GM19043 (cell line): Measurements from ENCODE around the gene GPR17.
A peak's percentile ranks its signal among the peaks of the same experiment; 100 is the strongest.

Source experiments
- ATAC-seq: cut with Tn5 transposase; IDR thresholded peaks from one replicate; pipeline ENCODE4 v1.9.1; 2021; ENCODE audit warnings: low read depth; ENCODE audit not compliant: unreplicated experiment

Gene GPR17

DNA sequence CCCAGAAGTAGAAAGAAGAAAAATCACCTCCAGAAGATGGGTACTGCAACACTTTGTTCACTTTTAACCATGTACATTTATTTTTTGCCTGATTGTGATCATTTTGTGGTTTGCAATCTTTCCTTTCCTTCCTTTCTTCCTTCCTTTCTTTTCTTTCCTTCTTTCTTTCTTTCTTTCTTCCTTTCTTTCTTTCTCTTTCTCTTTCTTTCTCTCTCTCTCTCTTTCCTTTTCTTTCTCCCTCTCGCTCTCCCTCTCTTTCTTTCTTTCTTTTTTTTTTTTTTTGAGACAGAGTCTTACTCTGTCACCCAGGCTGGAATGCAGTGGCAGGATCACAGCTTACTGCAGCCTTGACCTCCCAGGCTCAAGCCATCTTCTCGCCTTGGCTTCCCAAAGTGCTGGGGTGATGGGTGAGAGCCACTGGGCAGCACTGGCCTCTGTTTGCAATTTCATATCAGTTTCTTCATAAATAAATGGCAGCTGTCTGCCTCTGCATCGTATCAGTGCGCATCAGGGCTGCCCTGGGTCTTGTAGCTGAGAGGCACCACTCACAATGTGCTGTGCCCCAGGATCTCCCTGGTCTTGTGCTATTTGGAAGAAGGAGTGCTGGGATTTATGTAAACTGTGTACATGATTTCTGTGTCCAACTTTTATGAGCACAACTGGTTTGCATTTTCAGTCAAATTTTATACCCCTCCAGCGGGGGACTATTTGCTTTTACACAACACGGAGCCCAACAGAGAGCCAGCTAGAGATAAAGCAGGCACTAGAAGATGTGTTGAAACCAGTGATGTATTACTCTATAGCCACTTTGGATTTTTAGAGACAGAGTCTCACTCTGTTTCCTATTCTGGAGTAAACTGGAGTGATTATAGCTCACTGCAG is 36.3 kb downstream of the GPR17 start:
- no peak for ATAC-seq

DNA sequence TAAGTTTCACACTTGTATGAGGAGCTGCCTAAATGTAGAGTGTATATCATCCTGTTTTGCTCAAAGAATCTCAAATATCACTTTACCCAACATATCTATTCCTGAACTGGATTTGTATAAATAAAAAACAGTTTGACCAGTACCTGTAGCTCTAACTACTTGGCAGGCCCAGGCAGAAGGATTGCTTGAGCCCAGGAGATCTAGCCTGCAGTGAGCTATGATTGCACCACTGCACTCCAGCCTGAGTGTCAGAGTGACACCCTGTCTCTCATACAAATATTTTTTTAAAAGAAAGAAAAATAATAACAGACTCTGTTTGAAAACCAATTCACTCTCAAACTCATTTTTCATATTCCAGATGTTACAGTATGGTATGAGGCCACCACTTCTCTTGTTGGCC is 37.1 kb downstream of the GPR17 start:
- ATAC-seq: no peak

DNA sequence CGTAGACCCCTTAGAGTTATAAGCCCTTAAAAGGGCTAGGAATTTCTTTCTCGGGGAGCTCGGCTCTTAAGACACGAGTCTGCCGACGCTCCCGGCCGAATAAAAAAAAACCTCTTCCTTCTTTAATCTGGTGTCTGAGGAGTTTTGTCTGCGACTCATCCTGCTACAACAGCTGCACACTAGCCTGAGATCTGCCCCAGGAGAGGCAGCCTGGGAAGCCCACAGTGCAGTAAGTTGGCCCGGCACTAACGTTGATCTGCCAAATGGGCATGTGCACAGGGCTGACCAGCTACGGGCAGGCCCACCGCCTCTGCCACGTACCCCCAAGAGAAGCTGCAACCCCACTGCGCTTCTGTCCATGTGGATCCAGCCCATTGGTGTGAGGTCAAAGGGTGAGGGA is 37.8 kb downstream of the GPR17 start:
- no peak for ATAC-seq

DNA sequence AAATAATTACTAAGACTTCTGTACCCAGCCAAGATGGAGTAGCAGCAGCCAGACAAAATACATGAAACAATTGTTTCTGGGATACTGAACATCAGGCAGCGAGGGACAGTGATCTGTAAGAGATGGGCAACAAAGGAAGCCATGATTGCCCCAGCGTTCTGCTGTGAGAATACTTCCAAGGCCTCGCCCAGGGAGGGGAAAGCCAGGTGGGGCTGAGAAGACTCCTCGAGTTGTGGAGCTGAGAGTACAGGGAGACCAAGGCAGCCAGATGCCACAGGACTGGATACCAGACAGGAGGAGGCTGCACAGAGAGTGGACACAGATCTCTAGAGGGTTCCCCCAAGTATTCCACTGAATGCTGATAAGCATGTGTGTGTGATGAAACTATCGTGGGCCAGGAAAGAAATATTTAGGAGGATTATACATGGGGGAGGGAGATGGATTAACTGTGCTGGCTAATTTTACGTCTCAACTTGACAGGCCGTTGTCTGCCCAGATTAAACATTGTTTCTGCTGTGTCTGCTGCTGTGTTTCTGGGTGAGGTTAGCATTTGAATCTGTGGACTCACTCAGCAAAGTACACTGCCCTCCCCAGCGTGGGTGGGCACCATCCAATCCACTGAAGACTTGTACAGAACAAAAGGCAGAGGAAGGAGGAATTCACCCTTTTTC is 39.6 kb downstream of the GPR17 start:
- ATAC-seq: no peak

DNA sequence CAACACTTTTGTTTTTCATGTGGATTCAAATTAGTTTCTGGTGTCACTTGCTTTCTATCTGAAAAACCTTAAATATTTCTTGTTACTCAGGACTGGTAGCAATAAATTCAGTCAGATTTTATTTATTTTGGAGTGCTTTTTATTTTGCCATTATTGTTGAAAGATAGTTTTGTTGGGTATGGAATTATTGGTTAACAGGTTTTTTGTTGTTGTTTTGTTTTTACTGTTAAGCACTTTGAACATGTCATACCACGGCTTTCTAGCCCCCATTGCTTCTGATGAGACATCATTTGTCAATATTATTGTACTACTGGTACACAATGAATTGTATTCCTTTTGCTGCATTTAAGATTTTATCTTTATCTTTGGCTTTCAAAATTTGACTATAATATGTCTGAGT is 42.5 kb downstream of the GPR17 start:
- no peak for ATAC-seq

DNA sequence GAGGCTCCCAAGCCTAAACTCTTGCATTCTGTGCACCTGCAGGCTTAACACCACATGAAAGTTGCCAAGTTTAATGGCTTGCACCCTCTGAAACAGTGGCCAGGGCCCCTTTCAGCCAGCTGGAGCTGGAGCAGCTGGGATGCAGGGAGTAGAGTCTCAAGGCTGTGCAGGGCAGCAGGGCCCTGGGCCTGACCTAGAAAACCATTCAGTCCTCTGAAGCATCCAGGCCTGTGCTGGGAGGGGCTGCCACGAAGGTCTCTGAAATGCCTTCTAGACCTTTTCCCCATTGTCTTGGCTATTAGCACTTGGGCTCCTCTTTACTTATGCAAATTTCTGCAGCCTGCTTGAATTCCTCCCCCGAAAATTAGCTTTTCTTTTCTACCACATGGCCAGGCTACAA is 44.7 kb downstream of the GPR17 start:
- no peak for ATAC-seq

DNA sequence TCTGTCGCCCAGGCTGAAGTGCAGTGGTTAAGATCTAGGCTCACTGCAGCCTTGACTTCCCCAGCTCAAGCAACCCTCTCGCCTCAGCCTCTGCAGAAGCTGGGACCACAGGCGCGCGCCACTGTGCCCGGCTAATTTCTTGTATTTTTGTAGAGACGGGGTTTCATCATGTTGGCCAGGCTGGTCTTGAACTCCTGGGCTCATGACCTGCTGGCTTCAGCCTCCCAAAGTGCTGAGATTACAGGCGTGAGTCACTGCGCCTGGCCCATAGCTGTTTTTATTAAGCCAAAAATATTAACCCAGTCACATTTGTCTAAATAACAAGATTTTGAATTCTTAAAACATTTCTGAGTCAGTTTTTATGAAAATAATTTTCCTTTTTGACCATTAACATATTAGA is 49.0 kb downstream of the GPR17 start:
- ATAC-seq: no peak

DNA sequence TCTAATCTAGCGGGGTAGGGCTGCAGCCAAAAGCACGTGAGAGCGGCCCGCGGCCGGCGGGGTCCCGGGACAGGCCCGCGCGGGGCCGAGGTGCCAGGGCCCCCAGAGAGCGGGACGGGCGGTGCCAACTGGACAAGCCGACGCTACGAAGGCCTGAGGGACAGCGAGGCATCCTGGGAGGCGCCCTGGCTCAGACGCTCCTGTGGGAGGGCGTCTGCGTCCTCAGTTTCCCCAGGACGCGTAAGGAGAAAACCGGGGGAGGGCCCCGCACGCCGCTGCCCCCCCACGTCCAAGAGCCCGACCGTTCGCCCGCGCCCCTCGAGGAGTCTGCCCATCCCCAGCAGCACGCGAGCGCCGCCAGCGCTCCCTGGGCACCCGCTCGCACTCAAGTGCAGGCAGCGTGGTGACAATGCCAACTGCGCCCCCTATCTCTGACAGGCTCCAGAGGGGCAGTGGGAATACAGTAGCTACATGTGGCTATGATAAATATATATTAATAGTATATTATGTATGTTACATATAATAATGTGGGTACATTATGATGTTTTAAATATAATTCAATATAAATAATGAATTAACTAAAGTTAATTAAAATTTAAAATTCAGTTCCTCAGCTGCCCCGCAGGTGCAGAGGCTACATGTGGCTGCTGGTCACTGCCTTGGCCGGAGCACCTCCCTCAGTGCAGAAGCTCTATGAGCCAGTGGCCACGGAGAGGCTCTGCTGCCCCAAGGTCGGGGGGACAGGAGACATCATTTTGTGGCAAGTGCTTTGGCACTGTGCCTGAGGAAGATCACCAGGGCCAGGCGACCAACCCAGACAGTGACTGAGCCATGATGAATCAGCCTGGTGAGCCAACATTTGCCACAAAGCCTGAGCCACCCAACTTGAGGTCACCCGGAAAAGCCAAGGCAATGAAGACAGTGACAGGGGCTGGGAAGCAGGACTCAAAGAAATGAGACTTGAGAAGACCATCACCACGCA is 49.8 kb downstream of the GPR17 start:
- no peak for ATAC-seq

DNA sequence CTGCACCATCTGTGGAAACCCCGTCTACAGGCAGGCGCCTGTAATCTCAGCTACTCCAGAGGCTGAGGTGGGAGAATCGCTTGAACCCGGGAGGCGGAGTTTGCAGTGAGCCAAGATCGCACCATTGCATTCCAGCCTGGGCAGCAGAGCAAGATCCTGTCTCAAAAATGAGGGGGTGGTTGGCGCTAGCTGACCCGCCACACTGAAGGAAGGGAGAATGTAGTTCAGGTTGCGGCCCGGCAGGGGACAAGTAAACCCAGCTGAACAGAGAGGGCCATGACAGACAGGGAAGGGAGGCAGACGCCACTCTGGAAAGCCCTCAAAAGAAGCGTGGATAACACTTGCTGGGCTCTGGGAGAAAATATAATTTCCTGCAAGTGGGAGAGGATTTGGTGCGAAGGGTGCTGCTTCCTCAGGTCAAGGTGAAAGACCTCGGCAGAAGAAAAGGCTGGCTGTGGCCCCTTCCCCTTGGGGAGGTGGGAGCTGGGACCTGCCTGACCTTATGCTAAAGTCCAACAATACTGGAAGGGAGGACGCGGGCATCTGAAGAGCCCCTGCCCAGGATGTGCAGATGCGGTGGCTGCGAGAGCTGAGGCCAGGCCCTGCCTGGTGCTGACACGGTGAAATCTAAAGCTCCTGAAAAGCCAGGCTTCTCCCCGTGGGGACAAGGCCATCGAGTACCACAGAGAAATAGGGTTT is 51.7 kb downstream of the GPR17 start:
- ATAC-seq: no peak

DNA sequence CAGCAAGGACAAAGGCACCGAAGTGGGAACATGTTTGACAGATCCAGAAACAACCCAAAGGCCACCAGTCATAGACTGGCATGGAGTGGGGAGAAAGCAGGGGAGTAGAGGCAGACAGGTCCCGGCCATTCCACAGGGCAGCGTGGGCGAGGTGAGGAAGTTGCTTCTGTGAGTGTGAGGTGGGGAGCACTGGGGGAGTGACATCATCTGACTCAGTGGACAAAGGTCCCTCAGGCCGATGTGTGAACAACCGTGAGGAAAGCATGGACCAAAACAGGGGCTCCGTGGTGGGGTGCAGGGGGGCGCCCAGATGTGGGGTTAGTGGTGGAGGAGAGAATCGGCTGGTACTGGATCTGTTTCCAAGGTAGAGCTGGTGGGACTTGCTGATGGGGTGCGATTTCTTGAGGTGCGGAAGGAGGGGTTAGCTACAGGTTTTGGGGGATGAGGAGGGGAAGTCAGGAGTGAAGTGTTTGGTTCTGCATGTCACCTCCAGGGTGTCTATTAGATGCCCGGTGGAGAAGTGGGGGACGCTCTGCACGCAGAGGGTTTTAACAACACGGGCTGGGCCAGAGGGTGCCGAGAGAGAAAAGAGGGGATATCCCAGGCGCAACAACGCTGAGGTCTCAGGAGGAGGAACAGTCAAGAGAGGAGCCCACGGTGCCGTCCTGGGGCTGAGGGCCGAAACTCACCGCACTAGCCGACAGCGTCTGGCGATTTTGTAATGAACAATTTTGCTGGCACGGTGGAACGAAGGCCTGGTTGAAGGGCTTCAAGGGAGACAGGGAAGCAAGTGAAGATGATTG is 52.8 kb downstream of the GPR17 start:
- no peak for ATAC-seq

DNA sequence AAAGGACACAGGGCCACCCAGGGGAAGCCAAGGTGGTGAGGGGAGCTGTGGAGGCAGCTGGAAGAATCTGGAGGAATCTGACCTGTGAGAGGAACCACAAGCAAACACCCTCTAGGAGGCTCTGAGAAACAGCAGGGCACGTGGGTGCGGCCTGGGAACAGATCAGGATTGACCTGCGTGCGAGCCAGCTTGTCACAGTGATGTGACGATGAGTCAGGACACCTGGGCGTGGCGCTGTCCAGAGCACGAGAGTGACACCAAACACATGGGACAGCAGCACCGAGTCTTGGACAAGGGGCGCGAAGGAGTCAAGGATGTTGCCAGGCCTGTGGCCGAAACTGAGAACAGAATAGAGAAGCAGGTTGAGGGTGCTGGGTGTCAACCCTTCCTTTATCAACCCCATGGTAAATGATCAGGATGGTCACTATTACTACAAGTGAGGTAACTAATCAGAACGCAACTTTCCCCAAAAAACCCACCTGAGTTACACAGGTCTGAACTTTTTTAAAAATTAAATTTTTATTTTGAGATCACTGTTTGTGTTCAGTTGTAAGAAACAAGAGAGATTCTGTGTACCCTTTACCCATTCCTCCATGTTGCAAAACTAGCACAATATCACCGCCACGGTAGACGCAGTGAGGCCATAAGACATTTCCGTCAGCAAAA is 54.7 kb downstream of the GPR17 start:
- peak; percentile 60 for ATAC-seq

DNA sequence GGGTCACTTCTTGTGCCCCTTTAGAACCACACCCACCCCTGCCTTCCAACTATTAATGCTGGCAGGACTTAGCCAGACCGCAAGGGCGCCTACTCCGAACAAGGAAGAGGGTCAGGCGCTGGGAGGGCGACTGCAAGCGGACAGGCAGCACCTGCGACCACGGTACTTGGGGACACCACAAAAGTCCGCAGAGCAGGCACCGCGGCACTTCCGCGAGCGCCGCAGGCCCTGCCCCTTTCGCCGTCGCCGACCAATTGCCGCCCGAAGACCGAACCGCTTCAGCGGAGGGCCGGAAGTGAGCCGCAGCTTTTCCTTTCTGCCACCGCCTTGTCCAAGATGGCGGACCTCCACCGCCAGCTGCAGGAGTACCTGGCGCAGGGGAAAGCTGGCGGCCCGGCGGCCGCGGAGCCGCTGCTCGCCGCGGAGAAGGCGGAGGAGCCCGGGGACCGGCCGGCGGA is 55.3 kb downstream of the GPR17 start, which contains the start of gene SFT2D3:
Gene SFT2D3 (plus strand): TSS at position 305 of the 458 bp plus-strand sequence. CDS start 32 bp downstream, at position 337.
- ATAC-seq: peak; percentile 58

DNA sequence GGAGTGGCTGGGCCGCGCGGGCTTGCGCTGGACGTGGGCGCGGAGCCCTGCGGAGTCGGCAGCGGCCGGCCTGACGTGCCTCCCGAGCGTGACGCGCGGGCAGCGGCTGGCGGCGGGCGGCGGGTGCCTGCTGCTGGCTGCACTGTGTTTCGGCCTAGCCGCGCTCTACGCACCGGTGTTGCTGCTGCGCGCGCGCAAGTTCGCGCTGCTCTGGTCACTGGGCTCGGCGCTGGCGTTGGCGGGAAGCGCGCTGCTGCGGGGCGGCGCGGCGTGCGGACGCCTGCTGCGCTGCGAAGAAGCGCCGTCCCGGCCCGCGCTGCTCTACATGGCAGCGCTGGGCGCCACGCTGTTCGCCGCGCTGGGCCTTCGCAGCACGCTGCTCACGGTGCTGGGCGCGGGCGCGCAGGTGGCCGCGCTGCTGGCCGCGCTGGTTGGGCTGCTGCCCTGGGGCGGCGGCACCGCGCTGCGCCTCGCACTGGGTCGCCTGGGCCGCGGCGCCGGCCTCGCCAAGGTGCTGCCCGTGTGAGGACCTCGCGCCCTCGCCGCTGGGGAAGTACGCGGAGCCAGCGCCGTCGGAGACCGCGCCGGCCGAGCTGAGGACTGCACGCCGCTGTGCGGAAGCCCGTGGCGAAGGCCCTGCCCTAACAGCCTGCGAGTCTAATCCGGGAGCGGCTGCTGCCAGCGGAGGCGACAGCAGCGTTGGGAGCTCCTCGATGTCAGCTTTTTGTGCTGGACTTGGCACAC is 55.9 kb downstream of the GPR17 start:
- peak; percentile 33 for ATAC-seq
